IPS-18a (cell line): ENCODE data around the gene MYL2.

Experiments used
- H3K27ac ChIP-seq: one replicate; pipeline ENCODE4 v1.5.1; 2013; ENCODE audit warnings: low read length
- H3K27me3 ChIP-seq: one replicate; pipeline ENCODE4 v1.6.1; 2013; ENCODE audit warnings: mild to moderate bottlenecking, low read length; ENCODE audit not compliant: control insufficient read depth, insufficient read depth
- H3K36me3 ChIP-seq: one replicate; pipeline ENCODE4 v1.6.1; 2013; ENCODE audit warnings: low read depth, low read length; ENCODE audit not compliant: control insufficient read depth
- H3K4me1 ChIP-seq: one replicate; pipeline ENCODE4 v1.6.1; 2013; ENCODE audit warnings: low read depth, low read length; ENCODE audit not compliant: control insufficient read depth
- H3K4me3 ChIP-seq: one replicate; pipeline ENCODE4 v1.5.1; 2013; ENCODE audit warnings: low read length
- H3K9ac ChIP-seq: one replicate; pipeline ENCODE4 v1.6.1; 2013; ENCODE audit warnings: mild to moderate bottlenecking, low read length, moderate library complexity
- H3K9me3 ChIP-seq: one replicate; pipeline ENCODE4 v1.6.1; 2013; ENCODE audit warnings: low read depth, low read length; ENCODE audit not compliant: control insufficient read depth

The MYL2 gene

GRCh38 chr12:110912263-110912662, 8.1 kb downstream of the MYL2 start:
- H3K4me1 ChIP-seq: no peaks in the 10 kb centered on the region
- H3K36me3 ChIP-seq: no peaks in the 10 kb centered on the region
- H3K9ac ChIP-seq: no peak overlapping the region
- H3K27ac ChIP-seq: no peak overlapping the region
- no peaks in the 10 kb centered on the region for H3K27me3 ChIP-seq
- no peaks in the 10 kb centered on the region for H3K9me3 ChIP-seq
- H3K4me3 ChIP-seq: no peak overlapping the region

DNA sequence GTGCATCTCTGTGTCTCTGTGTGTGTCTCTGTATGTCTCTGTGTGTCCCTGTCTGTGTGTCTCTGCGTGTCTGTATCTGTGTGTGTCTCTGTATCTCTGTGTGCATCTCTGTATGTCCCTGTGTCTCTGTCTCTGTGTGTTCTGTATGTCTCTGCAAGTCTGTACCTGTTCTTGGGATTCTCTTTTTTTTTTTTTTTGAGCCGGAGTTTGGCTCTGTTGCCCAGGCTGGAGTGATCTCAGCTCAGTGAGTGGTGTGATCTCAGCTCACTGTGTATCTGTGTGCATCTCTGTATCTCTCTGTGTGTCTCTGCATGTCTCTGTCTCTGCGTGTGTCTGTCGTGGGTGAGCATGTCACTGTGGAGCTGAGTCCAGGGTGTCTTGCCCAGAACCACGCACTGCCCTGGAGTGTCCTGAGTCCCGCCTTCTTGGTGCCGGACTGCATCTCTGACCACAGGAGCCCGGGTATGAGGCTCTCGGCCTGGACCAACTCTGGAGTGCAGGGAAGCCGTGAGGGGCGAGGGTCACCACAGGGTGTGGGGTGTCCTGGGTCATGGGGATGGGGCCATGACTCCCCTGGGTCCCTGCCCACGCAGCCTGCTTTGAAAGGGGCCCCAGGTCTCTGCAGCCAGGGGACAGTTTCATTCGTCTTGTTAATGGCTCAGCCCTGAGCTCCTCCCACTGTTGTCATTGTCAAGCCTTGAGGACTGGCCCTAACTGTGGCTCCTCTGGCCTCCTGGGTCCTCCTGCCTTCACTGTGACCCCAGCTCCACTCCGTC, 11.8 kb downstream of the MYL2 start:
- Histone ChIP-seq H3K4me3 (no peak overlapping the region), H3K27ac (no peak overlapping the region), H3K27me3 (no peaks in the 10 kb centered on the region), H3K4me1 (no peaks in the 10 kb centered on the region), H3K36me3 (no peaks in the 10 kb centered on the region), H3K9me3 (no peaks in the 10 kb centered on the region), H3K9ac (no peak overlapping the region)

GRCh38 chr12:110907583-110907982, 12.8 kb downstream of the MYL2 start:
- no peaks in the 10 kb centered on the region for H3K27me3 ChIP-seq
- no peak overlapping the region for H3K27ac ChIP-seq
- H3K36me3 ChIP-seq: no peaks in the 10 kb centered on the region
- H3K4me3 ChIP-seq: no peak overlapping the region
- no peak overlapping the region for H3K9ac ChIP-seq
- H3K4me1 ChIP-seq: no peaks in the 10 kb centered on the region
- no peaks in the 10 kb centered on the region for H3K9me3 ChIP-seq

DNA sequence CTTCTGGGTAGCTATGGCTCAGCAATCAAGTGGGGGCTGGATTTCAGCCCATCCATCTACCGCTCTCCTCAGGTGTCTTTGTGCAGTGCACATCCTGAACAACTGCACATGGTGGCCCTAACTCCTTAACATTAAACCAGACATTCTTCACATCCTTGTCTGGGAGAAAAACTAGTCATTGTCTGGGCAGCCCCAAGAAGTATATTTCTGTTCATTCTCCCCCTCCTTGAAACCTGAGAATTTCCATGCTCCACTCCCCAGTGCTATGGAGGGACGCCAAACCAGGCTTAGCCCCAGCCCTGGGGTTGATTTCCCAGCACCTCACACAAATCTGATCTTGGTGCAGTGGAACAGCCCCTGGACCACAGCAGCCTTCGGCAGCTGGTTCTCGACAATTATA, 13.4 kb downstream of the MYL2 start:
- H3K36me3 ChIP-seq: no peaks in the 10 kb centered on the region
- H3K27ac ChIP-seq: no peak overlapping the region
- no peak overlapping the region for H3K4me3 ChIP-seq
- no peaks in the 10 kb centered on the region for H3K9me3 ChIP-seq
- H3K4me1 ChIP-seq: no peaks in the 10 kb centered on the region
- H3K27me3 ChIP-seq: no peaks in the 10 kb centered on the region
- no peak overlapping the region for H3K9ac ChIP-seq

DNA sequence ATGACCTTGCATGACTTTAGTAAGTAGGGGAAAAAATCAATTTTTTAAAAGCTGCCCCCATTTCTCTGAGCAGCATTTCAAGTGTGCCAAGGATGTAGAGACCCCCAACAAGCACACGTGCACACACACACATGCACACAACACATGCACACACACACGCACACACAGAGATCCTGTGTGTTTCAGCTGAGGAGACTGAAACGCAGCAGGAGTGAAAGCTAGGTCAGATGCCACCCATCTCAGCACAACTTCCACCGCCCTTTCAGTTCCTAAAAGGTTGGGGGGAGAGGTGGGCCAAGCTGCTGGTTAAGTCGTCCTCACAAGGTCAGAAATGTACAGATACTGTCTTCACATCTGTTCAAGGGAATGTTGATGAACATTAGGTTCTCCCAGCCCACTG, 13.9 kb downstream of the MYL2 start:
- Histone ChIP-seq H3K27ac (no peak overlapping the region), H3K9me3 (no peaks in the 10 kb centered on the region)

GRCh38 chr12:110906083-110906482, 14.3 kb downstream of the MYL2 start:
- H3K27me3 ChIP-seq: no peaks in the 10 kb centered on the region
- no peak overlapping the region for H3K4me3 ChIP-seq
- no peaks in the 10 kb centered on the region for H3K36me3 ChIP-seq
- no peaks in the 10 kb centered on the region for H3K4me1 ChIP-seq
- H3K9ac ChIP-seq: no peak overlapping the region
- no peaks in the 10 kb centered on the region for H3K9me3 ChIP-seq
- H3K27ac ChIP-seq: no peak overlapping the region

More for the DNA sequence above, 13.9 kb downstream of the MYL2 start:
- Histone ChIP-seq H3K27me3 (no peaks in the 10 kb centered on the region), H3K36me3 (no peaks in the 10 kb centered on the region), H3K4me1 (no peaks in the 10 kb centered on the region), H3K4me3 (no peak overlapping the region), H3K9ac (no peak overlapping the region)

DNA sequence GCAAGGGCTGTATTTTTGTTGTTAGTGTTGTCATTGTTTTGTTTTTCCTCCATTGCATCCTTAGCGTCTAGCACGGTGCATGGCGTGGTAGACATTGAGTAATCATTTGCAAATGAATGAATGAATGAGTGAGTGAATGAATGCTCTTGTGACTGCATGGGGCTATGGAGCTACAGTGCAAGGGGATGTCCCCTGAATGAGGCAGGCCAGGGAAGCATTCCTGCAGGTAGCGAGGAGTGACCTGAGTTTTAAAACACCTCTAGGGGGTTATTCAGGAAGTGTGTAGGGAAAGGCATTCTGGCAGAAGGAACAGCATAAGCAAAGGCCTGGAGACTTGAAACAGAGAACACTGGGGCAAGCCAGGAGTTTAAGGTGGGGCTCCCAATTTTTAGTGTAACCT, 16.9 kb downstream of the MYL2 start:
- no peaks in the 10 kb centered on the region for H3K9me3 ChIP-seq
- no peaks in the 10 kb centered on the region for H3K27me3 ChIP-seq
- no peaks in the 10 kb centered on the region for H3K4me1 ChIP-seq

GRCh38 chr12:110901401-110901800, 19.0 kb downstream of the MYL2 start:
- Histone ChIP-seq H3K9ac (no peak overlapping the region), H3K27me3 (no peaks in the 10 kb centered on the region), H3K4me1 (no peaks in the 10 kb centered on the region), H3K27ac (no peak overlapping the region), H3K9me3 (no peaks in the 10 kb centered on the region), H3K4me3 (no peak overlapping the region), H3K36me3 (no peaks in the 10 kb centered on the region)

More for the DNA sequence above, 16.9 kb downstream of the MYL2 start:
- Histone ChIP-seq H3K4me3 (no peak overlapping the region), H3K36me3 (no peaks in the 10 kb centered on the region), H3K27ac (no peak overlapping the region), H3K9ac (no peak overlapping the region)

GRCh38 chr12:110896559-110896958, 23.8 kb downstream of the MYL2 start:
- Histone ChIP-seq H3K27me3 (no peaks in the 10 kb centered on the region), H3K9me3 (no peaks in the 10 kb centered on the region), H3K4me3 (no peak overlapping the region), H3K36me3 (no peaks in the 10 kb centered on the region), H3K4me1 (no peaks in the 10 kb centered on the region), H3K9ac (no peak overlapping the region), H3K27ac (no peak overlapping the region)

GRCh38 chr12:110893956-110894355, 26.4 kb downstream of the MYL2 start:
- no peaks in the 10 kb centered on the region for H3K9me3 ChIP-seq
- H3K4me3 ChIP-seq: no peak overlapping the region
- no peak overlapping the region for H3K27ac ChIP-seq
- H3K9ac ChIP-seq: no peak overlapping the region
- H3K27me3 ChIP-seq: no peaks in the 10 kb centered on the region
- no peaks in the 10 kb centered on the region for H3K36me3 ChIP-seq
- H3K4me1 ChIP-seq: no peaks in the 10 kb centered on the region

DNA sequence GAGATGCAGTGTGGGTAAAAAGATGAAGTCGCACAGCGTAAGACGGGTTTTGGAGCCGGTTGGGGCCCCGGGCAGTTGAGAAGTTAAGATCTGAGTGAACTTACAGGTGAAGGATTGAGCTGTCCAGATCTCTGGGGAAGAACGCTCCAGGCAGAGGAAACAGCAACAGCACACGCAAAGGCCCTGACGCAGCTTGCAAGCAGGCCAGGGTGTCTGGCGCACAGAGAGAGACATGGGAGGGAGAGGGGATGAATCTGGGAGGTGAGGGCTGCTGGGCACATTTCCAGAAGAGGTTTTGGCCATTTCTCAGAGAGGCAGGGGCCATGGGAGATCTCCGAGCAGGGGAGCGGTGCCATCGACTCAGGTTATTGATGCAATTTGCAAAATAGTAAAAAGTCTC, 31.0 kb downstream of the MYL2 start:
- no peaks in the 10 kb centered on the region for H3K36me3 ChIP-seq
- H3K27me3 ChIP-seq: no peaks in the 10 kb centered on the region
- no peak overlapping the region for H3K9ac ChIP-seq
- no peak overlapping the region for H3K4me3 ChIP-seq
- H3K27ac ChIP-seq: no peak overlapping the region
- H3K9me3 ChIP-seq: no peaks in the 10 kb centered on the region
- no peaks in the 10 kb centered on the region for H3K4me1 ChIP-seq

DNA sequence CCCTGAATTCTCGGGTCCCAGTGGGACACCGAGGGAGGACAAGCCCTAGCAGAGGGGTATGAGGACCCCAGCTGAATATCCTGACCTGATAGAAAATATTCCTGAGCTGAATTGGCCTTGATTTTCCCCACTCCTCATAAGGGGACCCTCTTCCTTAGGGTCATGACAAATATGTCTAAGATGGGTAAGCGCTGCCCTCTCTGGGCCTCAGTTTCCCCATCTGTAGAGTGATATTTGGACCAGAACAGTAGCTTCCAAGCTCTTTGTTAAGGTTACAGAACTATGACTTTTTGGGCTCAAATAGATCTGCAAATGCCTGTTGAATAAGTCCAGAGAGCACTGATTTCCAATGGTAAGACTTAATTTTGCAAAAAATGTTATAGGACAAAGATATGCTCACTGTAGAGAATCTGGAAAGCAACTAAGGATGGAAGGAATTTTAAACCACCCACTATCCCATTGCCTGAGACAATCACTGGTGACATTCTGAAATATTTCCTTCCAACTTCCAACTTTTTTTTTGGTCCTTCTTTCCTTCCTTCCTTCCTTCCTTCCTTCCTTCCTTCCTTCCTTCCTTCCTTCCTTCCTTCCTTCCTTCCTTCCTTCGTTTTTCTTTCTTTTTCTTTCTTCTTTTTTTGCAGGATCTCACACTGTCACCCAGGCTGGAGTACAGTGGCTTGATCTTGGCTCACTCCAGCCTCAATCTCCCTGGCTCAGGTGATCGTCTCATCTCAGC, 32.0 kb downstream of the MYL2 start:
- Histone ChIP-seq H3K36me3 (no peaks in the 10 kb centered on the region), H3K9me3 (no peaks in the 10 kb centered on the region), H3K9ac (no peak overlapping the region), H3K27me3 (no peaks in the 10 kb centered on the region), H3K27ac (no peak overlapping the region), H3K4me1 (no peaks in the 10 kb centered on the region), H3K4me3 (no peak overlapping the region)
